HG02973 (cell line): ENCODE measurements around the gene RBM4B.

Source experiments
- ATAC-seq: cut with Tn5 transposase; IDR thresholded peaks from one replicate; pipeline ENCODE4 v1.9.1; 2021; ENCODE audit warnings: moderate library complexity; ENCODE audit not compliant: unreplicated experiment

RBM4B gene

DNA sequence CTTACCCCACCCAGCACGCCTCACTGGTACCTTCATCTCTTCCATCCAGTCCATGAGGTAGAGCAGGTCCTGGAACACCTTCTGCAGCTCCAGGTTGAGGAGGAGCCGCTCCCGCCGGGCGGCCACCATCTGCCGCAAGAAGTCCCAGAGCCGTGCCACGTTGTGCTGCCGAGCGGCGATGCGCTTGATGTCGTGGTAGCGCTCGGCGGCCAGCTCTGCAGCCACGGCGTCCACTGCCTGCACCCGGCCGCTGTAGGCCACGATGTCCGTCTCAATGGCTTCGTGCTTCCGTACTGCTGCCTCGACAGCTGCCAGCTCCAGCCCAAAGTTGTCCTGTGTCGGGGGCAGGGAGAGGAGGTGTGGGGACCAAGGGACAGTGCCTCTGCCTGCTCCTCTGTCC, 29.8 kb upstream of the RBM4B start:
- ATAC-seq, result no peak

- no peak for ATAC-seq
Observed at GRCh38 chr11:66706989-66707388, 29.3 kb upstream of the RBM4B start.

DNA sequence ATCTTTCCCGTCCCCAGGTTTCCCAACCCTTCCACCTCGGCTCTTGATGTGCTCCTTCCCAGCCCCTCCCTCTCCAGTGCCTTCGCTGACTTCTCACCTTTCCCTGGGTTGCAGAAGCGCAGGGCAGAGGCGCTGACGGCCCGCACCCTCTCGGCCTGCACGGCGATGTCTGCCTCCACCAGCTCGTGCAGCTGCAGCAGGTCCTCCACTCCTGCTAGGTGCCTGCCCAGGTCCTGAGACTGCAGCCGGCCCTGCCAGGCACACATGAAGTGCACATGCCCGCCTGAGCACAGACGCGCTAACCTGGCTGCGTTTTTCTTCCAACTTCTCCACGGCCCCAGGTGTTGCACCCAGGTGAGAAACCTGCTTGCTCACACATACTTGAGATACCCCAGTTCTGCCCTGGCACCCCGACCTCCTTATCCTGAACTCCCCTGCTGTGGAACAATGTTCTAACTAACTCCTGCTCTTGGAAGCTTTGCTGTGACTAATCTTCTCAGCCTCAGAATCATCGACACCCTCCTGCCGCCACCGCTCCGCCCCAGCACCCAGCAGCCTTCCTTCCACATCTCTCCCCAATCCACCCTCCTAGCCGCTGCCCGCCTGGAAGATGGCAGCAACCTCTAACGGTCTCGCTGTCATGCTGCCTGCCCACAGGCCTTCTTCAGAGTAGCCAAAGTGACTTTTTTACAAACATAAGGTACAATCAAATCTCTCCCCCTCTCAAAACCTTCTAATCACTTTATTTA, 28.1 kb upstream of the RBM4B start:
- ATAC-seq, result no peak

DNA sequence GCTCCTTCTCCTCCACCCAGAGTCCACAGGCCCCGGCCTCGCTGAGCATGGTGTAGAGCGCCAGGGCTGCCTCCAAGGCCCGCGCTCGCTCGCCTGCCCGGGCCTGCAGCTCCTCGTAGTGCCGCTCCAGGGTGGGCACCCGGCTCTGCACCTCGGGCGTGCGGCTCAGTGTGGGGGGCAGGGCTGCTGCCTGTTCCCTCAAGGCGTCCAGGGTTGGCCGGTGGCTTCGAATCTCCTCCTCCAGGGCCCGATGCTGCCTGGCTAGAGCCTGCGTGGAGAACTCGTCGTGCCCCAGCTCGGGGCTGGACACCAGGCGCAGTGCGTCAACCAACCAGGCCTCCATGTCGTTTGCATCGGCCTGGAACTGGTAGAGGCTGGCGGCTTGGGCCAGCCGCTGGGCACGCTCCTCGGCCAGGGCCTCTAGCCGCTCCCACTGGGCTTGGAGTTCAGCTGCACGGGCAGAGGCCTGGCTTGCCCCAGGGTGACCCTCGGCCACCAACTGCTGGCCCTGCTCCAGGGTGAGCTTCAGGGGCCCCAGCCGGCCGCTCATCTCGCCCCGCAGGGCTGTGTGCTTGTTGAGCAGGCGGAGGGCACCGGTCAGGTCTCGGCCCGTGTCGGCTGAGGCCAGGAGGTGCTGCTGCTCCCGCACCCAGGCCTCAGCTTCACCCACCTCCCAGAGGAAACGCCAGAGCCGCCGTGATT, 27.1 kb upstream of the RBM4B start:
- ATAC-seq, result no peak

GRCh38 chr11:66701432-66702240, 23.9 kb upstream of the RBM4B start:
- ATAC-seq, result no peak

DNA sequence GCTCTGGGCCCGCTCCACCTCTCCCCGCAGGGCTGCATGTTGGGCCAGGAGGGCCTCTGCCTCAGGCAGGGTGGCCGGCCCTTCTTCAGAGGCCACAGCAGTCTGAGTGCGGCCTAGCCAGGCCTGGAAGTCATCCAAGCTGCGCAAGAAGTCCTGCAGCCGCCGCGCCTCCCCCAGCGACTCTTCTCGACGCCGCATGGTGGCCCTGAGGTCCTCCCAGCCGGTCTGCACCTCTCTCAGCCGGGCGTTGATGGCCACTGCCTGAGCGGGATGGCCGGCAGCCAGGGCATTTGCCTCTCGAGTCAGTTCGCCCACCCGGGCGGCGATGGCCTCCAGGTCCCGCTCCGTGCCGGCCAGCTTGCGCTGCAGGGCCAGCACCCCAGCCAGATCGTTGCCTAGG, 23.1 kb upstream of the RBM4B start:
- no peak for ATAC-seq

DNA sequence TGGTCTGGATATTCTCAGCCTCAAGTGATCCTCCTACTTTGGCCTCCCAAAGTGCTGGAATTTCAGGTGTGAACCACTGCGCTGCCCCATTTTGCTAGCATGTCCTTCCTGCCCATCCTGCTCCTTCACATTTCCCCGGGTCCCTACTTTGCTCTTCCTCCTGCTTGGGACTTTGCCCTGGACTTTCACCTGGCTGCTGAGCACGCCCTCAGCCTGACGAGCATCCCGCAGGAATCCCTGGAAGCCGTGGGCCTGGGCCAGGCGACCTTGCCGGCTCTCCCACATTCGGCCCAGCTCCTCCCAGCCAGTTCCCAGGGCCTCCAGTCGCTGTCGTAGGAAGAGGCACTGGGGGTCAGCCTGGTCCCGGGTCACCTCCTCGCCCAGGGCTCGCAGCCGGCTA, 22.6 kb upstream of the RBM4B start:
- no peak for ATAC-seq

GRCh38 chr11:66698491-66698890, 20.8 kb upstream of the RBM4B start:
- no peak for ATAC-seq

- no peak for ATAC-seq
Observed at GRCh38 chr11:66697988-66698387, 20.3 kb upstream of the RBM4B start.

DNA sequence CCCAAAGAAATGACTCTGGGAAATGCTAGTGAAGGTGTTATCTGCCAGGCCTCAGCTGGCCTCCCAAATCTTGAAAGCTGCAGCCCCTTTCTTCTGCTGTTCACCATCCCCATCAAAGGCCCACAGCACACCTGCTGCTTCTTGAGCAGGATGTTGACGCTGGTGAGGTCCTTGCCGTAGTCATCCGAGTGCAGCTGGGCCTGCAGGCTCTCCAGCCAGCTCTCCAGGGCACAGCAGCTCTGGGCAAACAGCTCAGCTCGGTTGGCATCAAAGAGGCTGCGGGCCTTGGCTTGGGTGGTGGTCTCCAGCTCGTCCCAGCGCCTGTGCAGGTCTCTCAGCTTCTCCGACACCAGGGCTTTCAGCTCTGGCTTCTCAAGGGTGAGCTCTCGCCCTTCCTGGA, 18.5 kb upstream of the RBM4B start:
- ATAC-seq, result no peak

- ATAC-seq, result no peak
Observed at GRCh38 chr11:66694732-66695207, 17.1 kb upstream of the RBM4B start.

GRCh38 chr11:66694056-66694410, 16.3 kb upstream of the RBM4B start:
- ATAC-seq, result no peak

DNA sequence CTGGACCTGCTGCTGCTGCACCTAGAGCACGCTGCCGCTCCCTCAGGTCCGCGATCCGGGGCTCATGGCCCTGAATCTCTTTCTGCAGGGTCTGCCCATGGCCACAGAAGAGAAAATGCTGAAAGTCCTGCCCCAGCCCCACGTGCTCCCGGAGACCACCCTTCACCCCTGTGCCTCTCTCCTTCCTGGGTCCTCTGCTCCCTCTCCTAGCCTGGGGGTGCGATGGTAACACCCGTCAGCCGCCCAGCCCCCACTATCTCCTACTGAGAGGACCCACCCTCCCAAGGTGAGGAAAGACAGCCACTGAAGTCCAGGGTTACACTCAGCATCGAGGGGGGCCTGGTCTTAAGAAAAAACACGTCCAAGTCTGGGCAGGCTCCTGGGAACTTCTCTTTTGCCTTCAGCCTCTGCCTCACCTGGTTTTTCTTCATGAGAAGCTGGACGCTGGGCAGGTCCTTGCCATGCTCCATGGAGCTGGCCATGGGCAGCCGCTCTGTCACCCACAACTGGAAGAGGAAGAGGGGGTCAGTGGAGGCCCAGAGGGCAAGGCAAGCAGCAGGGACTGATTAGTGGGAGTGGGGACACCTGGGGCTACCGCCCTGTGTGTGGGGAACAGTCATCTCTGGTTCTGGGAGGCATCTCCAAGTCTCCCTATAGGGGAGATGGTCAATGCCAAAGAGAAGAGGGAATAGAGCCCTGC, 15.8 kb upstream of the RBM4B start:
- no peak for ATAC-seq

DNA sequence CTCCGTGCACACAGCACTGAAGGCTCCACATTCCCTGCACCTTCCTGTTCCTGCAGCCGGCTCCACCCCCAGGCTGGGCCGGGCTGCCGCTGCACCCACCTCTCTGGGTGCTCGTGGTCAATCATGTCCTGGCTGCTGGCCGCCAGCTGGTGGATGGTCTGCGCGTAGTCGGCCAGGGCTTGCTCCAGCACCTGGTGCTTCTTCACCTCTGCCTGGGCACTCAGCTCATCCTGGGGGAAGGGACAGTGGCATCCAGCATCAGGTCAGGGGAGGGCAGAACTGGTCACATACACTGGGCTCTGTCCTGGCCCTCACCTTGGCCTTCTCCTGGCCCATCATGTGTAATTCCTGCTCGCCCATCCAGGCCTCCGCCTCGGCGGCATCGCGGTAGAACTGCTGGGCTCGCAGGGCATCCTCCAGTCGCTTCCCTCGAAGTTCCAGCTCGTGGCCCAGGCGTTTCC, 15.2 kb upstream of the RBM4B start:
- ATAC-seq, result no peak

DNA sequence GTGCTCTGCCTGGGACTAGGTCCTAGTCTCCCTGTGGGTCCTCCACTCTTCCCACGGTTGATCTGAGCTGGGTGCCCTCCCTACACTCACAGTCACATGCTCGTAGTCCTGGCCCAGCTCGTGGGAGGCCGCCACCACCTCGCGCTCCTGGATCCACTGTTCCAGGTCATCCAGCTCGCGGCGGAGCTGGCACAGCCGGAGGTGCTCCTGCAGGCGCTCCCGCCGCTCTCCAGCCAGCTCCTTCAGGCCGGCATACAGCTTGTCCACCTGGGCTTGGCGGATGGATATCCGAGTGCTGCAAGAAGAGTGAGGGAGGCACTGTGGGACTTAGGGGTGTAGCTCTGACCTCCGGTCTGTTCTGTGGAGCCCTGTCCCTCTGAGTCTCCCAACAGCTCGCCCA, 14.8 kb upstream of the RBM4B start:
- ATAC-seq, result no peak

- no peak for ATAC-seq
Observed at GRCh38 chr11:66691311-66691980, 13.8 kb upstream of the RBM4B start.

GRCh38 chr11:66689661-66690590, 12.2 kb upstream of the RBM4B start:
- no peak for ATAC-seq

GRCh38 chr11:66688561-66689534, 11.2 kb upstream of the RBM4B start:
- ATAC-seq, result no peak
